ENCODE results near the gene NFATC2IP. TPM values are rescaled to one million over a fixed set of nuclear protein-coding genes. Genes with fewer than 3 reads are reported as not detected.
A peak's percentile ranks its signal among the peaks of the same experiment; 100 is the strongest.

The NFATC2IP gene
- total RNA-seq, 1 donor from 2014 or later = 32.6 TPM

GRCh38 chr16:28913946-28914724, 36.6 kb upstream of the NFATC2IP start:
- H3K9ac ChIP-seq (ENCODE audit: low read length) = no peak overlapping the region
- H3K4me3 ChIP-seq (ENCODE audit: insufficient read depth, low read depth, low read length) = no peak overlapping the region
- H3K27ac Mint-ChIP-seq (ENCODE audit: unreplicated experiment) = no peak overlapping the region
- DNase-seq (ENCODE audit: low read depth) = no peak
- H3K4me1 Mint-ChIP-seq (ENCODE audit: low read depth, unreplicated experiment) = no peaks in the 10 kb centered on the region
- H4K20me1 ChIP-seq (ENCODE audit: insufficient read depth, low read length) = no peaks in the 10 kb centered on the region
- H3K4me3 Mint-ChIP-seq (ENCODE audit: unreplicated experiment) = no peak overlapping the region
- no peak for FAIRE-seq
- H3K4me1 ChIP-seq (ENCODE audit: insufficient read depth, low read length) = no peaks in the 10 kb centered on the region
- no peak overlapping the region for H3K4me2 ChIP-seq (ENCODE audit: low read length)
- H3K36me3 ChIP-seq (ENCODE audit: insufficient read depth, low read length) = peaks cover 4% of the 10 kb centered on the region
- no peaks in the 10 kb centered on the region for H3K9me3 Mint-ChIP-seq (ENCODE audit: unreplicated experiment)
- no peaks in the 10 kb centered on the region for H3K27me3 Mint-ChIP-seq (ENCODE audit: low read depth, unreplicated experiment)
- peaks cover 12% of the 10 kb centered on the region for H3K36me3 Mint-ChIP-seq (ENCODE audit: low read depth, unreplicated experiment)
- no peak overlapping the region for H2AFZ ChIP-seq (ENCODE audit: low read depth, low read length)
- H3K79me2 ChIP-seq (ENCODE audit: insufficient read depth, low read length) = no peaks in the 10 kb centered on the region
- no peaks in the 10 kb centered on the region for H3K27me3 ChIP-seq (ENCODE audit: insufficient read depth, low read length)
- no peaks in the 10 kb centered on the region for H3K9me3 ChIP-seq (ENCODE audit: insufficient read depth, low read depth, low read length)
- no peak overlapping the region for H3K27ac ChIP-seq (ENCODE audit: low read depth, low read length)
- TF ChIP-seq EZH2 (IDR thresholded peaks at IDR 0.05; ENCODE audit: insufficient read depth, low read length) = no peak
- no peak for TF ChIP-seq CTCF (IDR thresholded peaks at IDR 0.05; ENCODE audit: insufficient read depth, low read depth, low read length)

- H3K4me2 ChIP-seq (ENCODE audit: low read length) = no peak overlapping the region
- H3K9me3 ChIP-seq (ENCODE audit: insufficient read depth, low read depth, low read length) = no peaks in the 10 kb centered on the region
- DNase-seq (ENCODE audit: low read depth) (peak; percentile 47), FAIRE-seq (no peak)
- H3K4me1 ChIP-seq (ENCODE audit: insufficient read depth, low read length) = no peaks in the 10 kb centered on the region
- H3K79me2 ChIP-seq (ENCODE audit: insufficient read depth, low read length) = no peaks in the 10 kb centered on the region
- H3K36me3 ChIP-seq (ENCODE audit: insufficient read depth, low read length) = peaks cover 4% of the 10 kb centered on the region
- Mint-ChIP-seq H3K27me3 (ENCODE audit: low read depth, unreplicated experiment) (no peaks in the 10 kb centered on the region), H3K4me1 (ENCODE audit: low read depth, unreplicated experiment) (no peaks in the 10 kb centered on the region), H3K9me3 (ENCODE audit: unreplicated experiment) (no peaks in the 10 kb centered on the region), H3K36me3 (ENCODE audit: low read depth, unreplicated experiment) (peaks cover 12% of the 10 kb centered on the region), H3K27ac (ENCODE audit: unreplicated experiment) (no peak overlapping the region), H3K4me3 (ENCODE audit: unreplicated experiment) (no peak overlapping the region)
- H3K9ac ChIP-seq (ENCODE audit: low read length) = no peak overlapping the region
- no peak for TF ChIP-seq CTCF (IDR thresholded peaks at IDR 0.05; ENCODE audit: insufficient read depth, low read depth, low read length)
- TF ChIP-seq EZH2 (IDR thresholded peaks at IDR 0.05; ENCODE audit: insufficient read depth, low read length) = no peak
- H4K20me1 ChIP-seq (ENCODE audit: insufficient read depth, low read length) = no peaks in the 10 kb centered on the region
- H3K4me3 ChIP-seq (ENCODE audit: insufficient read depth, low read depth, low read length) = no peak overlapping the region
- no peak overlapping the region for H2AFZ ChIP-seq (ENCODE audit: low read depth, low read length)
- H3K27me3 ChIP-seq (ENCODE audit: insufficient read depth, low read length) = no peaks in the 10 kb centered on the region
- no peak overlapping the region for H3K27ac ChIP-seq (ENCODE audit: low read depth, low read length)
Observed at GRCh38 chr16:28915181-28915580, 35.6 kb upstream of the NFATC2IP start.

- DNase-seq (ENCODE audit: low read depth) (no peak), FAIRE-seq (no peak)
- TF ChIP-seq EZH2 (IDR thresholded peaks at IDR 0.05; ENCODE audit: insufficient read depth, low read length) = no peak
- TF ChIP-seq CTCF (IDR thresholded peaks at IDR 0.05; ENCODE audit: insufficient read depth, low read depth, low read length) = no peak
- no peak overlapping the region for H3K4me3 ChIP-seq (ENCODE audit: insufficient read depth, low read depth, low read length)
- Mint-ChIP-seq H3K27me3 (ENCODE audit: low read depth, unreplicated experiment) (no peaks in the 10 kb centered on the region), H3K36me3 (ENCODE audit: low read depth, unreplicated experiment) (peaks cover 12% of the 10 kb centered on the region), H3K9me3 (ENCODE audit: unreplicated experiment) (no peaks in the 10 kb centered on the region), H3K4me1 (ENCODE audit: low read depth, unreplicated experiment) (no peaks in the 10 kb centered on the region), H3K27ac (ENCODE audit: unreplicated experiment) (no peak overlapping the region), H3K4me3 (ENCODE audit: unreplicated experiment) (peak overlapping the region; percentile 28)
- H3K9me3 ChIP-seq (ENCODE audit: insufficient read depth, low read depth, low read length) = no peaks in the 10 kb centered on the region
- peaks cover 4% of the 10 kb centered on the region for H3K36me3 ChIP-seq (ENCODE audit: insufficient read depth, low read length)
- no peaks in the 10 kb centered on the region for H3K79me2 ChIP-seq (ENCODE audit: insufficient read depth, low read length)
- no peaks in the 10 kb centered on the region for H4K20me1 ChIP-seq (ENCODE audit: insufficient read depth, low read length)
- H3K4me1 ChIP-seq (ENCODE audit: insufficient read depth, low read length) = no peaks in the 10 kb centered on the region
- H3K27me3 ChIP-seq (ENCODE audit: insufficient read depth, low read length) = no peaks in the 10 kb centered on the region
- no peak overlapping the region for H3K9ac ChIP-seq (ENCODE audit: low read length)
- H3K27ac ChIP-seq (ENCODE audit: low read depth, low read length) = no peak overlapping the region
- H2AFZ ChIP-seq (ENCODE audit: low read depth, low read length) = no peak overlapping the region
- no peak overlapping the region for H3K4me2 ChIP-seq (ENCODE audit: low read length)
Observed at GRCh38 chr16:28917095-28917494, 33.6 kb upstream of the NFATC2IP start.

Data from astrocyte (in vitro differentiated cells and primary cell).